ENCODE measurements around the gene MS4A14.

MS4A14 gene, protein sequence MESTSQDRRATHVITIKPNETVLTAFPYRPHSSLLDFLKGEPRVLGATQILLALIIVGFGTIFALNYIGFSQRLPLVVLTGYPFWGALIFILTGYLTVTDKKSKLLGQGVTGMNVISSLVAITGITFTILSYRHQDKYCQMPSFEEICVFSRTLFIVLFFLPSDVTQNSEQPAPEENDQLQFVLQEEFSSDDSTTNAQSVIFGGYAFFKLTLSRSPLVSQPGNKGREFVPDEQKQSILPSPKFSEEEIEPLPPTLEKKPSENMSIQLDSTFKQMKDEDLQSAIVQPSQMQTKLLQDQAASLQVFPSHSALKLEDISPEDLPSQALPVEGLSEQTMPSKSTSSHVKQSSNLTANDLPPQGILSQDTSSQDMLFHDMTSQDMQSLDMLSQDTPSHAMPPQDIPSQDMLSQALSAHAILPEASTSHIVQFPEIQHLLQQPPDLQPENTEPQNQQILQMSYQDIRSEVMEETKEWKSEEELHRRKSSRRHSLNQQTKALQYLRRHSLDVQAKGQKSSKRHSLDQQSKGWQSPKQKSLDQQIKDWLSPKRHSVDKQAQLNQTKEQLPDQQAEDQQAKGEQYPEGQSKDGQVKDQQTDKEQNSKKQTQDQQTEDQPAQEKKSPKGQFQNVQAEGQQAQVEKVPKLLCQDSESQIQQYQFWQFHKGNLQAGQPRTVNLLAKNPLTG

DNA sequence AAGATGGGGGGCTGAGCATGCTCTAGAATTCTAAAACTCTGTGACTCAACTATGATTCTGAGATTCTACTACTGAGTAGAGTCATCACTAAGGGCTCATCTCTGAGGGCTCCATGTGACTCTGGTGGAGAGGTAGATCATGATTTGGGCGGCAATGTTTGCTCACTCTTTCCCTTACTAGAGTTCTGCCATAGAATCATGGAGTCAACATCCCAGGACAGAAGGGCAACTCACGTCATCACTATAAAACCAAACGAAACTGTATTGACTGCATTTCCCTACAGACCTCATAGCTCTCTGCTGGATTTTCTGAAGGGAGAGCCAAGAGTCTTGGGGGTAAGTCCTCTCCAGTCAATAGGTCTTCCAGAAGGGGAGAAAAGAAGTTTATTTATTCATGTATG, at the start of gene MS4A14:
Gene MS4A14 (plus strand): TSS at position 78 of the 400 bp plus-strand sequence. CDS start 120 bp downstream, at position 198.
- no peaks in the 10 kb centered on the region for H3K9me3 ChIP-seq
- H3K4me1 ChIP-seq (ENCODE audit: control insufficient read depth in 1 of 2, insufficient read depth in 1 of 2, low read depth in 1 of 2, low read length in 1 of 2): peaks cover 17 to 23% of the 10 kb centered on the region in 2 experiments
- H3K36me3 ChIP-seq: no peaks in the 10 kb centered on the region
- no peaks in the 10 kb centered on the region for H3K27me3 ChIP-seq
- TF ChIP-seq, protein P1, sequence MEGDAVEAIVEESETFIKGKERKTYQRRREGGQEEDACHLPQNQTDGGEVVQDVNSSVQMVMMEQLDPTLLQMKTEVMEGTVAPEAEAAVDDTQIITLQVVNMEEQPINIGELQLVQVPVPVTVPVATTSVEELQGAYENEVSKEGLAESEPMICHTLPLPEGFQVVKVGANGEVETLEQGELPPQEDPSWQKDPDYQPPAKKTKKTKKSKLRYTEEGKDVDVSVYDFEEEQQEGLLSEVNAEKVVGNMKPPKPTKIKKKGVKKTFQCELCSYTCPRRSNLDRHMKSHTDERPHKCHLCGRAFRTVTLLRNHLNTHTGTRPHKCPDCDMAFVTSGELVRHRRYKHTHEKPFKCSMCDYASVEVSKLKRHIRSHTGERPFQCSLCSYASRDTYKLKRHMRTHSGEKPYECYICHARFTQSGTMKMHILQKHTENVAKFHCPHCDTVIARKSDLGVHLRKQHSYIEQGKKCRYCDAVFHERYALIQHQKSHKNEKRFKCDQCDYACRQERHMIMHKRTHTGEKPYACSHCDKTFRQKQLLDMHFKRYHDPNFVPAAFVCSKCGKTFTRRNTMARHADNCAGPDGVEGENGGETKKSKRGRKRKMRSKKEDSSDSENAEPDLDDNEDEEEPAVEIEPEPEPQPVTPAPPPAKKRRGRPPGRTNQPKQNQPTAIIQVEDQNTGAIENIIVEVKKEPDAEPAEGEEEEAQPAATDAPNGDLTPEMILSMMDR (IDR thresholded peaks at IDR 0.05): no peak
- no peak within 1 kb of the TSS for H3K4me3 ChIP-seq (ENCODE audit: low read depth in 1 of 2, low read length in 1 of 2)
- H3K27ac ChIP-seq: peak within 1 kb of the TSS; percentile 23

DNA sequence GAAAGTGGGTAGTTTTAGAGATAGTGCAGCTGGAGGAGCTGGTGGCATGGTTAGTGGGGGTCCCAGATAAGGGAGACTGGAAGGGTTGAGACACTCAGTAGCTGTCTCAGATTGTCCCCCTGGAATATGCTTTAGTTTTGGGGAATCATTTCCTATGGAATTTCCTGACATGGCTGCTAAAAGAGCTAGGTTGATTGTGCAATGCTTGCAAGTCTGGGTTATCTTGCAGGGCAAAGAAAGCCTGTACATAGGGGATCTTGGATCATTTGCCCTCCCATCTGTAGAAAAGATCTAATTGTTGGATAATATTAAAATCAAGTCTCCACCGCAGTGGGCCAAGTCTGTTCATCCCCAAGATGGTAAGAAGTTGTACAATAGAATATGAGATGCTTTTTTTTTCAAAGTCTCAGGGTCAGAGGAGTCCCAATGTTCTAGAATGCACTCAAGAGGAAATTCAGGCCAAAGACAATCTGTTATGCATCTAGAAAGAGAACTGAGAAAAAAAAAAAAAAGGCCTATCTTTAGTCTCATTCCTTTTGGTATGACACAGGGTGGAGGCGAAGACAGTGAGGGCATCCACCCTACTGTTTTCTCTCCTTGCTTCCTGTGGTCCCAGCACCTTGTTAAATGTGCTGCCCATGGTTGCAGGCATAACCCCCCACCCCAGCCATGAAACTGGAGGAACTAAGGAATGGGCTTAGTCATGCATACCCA, 49.0 kb upstream of the MS4A14 start:
- Histone ChIP-seq H3K4me3 (ENCODE audit: low read depth in 1 of 2, low read length in 1 of 2) (no peak overlapping the region), H3K9me3 (no peaks in the 10 kb centered on the region), H3K4me1 (ENCODE audit: control insufficient read depth in 1 of 2, insufficient read depth in 1 of 2, low read depth in 1 of 2, low read length in 1 of 2) (no peaks in the 10 kb centered on the region), H3K27ac (no peak overlapping the region), H3K27me3 (no peaks in the 10 kb centered on the region), H3K36me3 (no peaks in the 10 kb centered on the region)
- TF ChIP-seq, protein P1 (IDR thresholded peaks at IDR 0.05): no peak

DNA sequence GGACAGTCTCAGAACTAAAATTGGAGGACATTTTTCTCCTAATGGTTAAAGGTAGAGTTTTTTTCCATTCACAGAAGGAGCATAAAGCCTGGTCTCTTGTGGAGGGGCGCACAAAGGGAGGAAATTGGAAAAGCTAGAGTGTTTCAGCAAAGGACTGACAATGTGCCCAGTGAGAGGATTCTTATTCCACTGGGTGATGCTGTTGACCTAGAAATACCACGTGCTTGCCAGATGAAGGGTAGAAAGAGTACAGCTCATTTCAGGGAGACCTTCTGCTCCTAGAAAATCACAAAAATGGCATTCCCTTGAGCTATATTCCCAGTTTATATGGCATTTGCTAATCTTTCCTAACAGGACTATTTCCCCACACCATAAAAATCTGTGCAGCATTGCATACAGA, 48.1 kb upstream of the MS4A14 start:
- Histone ChIP-seq H3K27ac (no peak overlapping the region), H3K36me3 (no peaks in the 10 kb centered on the region), H3K4me3 (ENCODE audit: low read depth in 1 of 2, low read length in 1 of 2) (no peak overlapping the region), H3K4me1 (ENCODE audit: control insufficient read depth in 1 of 2, insufficient read depth in 1 of 2, low read depth in 1 of 2, low read length in 1 of 2) (no peaks in the 10 kb centered on the region), H3K27me3 (no peaks in the 10 kb centered on the region), H3K9me3 (no peaks in the 10 kb centered on the region)
- TF ChIP-seq, protein P1 (IDR thresholded peaks at IDR 0.05): no peak

DNA sequence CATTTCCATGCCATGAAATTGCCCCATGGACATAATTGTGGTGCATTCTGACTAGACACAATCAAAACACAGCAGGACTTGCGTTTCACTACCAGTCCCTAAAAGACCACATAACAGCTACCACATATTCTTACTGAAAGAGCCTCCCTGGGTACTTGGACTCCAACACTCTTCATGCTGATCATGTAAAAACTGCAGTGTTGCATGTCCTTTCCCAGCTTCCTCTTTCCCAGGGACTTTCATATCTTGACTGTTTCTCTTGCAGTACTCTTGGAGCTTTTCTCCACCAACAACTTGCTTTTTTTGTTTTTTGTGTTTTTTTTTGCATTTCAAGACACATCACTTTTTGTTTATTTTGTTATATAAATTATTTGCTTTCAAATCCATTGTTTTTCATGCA, 46.3 kb upstream of the MS4A14 start:
- H3K36me3 ChIP-seq: no peaks in the 10 kb centered on the region
- no peak overlapping the region for H3K4me3 ChIP-seq (ENCODE audit: low read depth in 1 of 2, low read length in 1 of 2)
- H3K9me3 ChIP-seq: no peaks in the 10 kb centered on the region
- no peak overlapping the region for H3K27ac ChIP-seq
- H3K4me1 ChIP-seq (ENCODE audit: control insufficient read depth in 1 of 2, insufficient read depth in 1 of 2, low read depth in 1 of 2, low read length in 1 of 2): no peaks in the 10 kb centered on the region
- TF ChIP-seq, protein P1 (IDR thresholded peaks at IDR 0.05): no peak
- no peaks in the 10 kb centered on the region for H3K27me3 ChIP-seq

DNA sequence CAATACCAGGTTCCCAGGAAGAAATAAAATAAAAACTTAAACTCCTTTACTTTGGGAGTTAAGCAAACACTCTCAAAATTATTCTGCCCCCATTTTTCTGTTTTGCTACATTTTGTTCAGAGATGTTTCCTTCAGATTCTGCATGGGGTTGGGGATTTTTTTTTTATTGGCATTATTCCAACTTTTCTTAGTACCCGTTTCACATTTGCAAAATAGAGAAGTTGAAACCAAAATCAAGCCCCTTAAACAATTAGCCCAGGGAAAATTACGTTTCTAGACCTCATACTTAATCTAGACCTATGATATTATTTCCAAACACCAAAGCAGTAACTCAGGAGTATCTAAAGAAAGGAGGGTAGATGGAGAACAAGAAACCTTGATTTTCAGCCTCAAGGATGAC, 38.5 kb upstream of the MS4A14 start:
- peaks cover under 1 to 4% of the 10 kb centered on the region in 2 experiments for H3K4me1 ChIP-seq (ENCODE audit: control insufficient read depth in 1 of 2, insufficient read depth in 1 of 2, low read depth in 1 of 2, low read length in 1 of 2)
- no peak overlapping the region for H3K4me3 ChIP-seq (ENCODE audit: low read depth in 1 of 2, low read length in 1 of 2)
- H3K9me3 ChIP-seq: peaks cover 7% of the 10 kb centered on the region
- no peaks in the 10 kb centered on the region for H3K27me3 ChIP-seq
- H3K27ac ChIP-seq: no peak overlapping the region
- H3K36me3 ChIP-seq: no peaks in the 10 kb centered on the region
- TF ChIP-seq, protein P1 (IDR thresholded peaks at IDR 0.05): no peak
